Measurements from ENCODE around the gene SPATA3.
"Not testable (repeated sequence)": the region's sequence is repeated elsewhere in the genome, so short reads cannot be mapped to it uniquely, and the experiment has no call there.

The SPATA3 gene

DNA sequence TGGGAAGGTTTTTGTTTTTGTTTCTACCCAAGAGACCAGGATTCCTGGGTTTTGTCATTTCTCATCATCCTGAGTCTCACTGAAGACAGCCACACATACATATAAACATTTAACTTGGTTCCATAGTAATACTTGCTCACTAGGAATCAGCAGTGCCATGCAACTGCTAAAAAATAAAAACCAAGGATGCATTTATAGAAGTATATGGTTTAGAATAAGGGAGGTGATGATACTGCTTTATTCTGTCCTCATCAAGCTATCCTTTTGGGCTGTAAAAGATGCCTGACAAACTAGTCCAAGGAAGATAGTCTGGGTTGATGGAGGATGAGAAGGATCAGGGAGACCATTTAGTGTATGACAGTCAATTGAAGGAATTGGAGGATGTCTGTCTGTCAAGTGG, 740 bp downstream of the SPATA3 start:
- no peak for DNase-seq (ENCODE audit: low read depth in 2 of 2)

GRCh38 chr2:230998882-230999281, 3.0 kb downstream of the SPATA3 start:
- no peak for DNase-seq (ENCODE audit: low read depth in 2 of 2)

DNA sequence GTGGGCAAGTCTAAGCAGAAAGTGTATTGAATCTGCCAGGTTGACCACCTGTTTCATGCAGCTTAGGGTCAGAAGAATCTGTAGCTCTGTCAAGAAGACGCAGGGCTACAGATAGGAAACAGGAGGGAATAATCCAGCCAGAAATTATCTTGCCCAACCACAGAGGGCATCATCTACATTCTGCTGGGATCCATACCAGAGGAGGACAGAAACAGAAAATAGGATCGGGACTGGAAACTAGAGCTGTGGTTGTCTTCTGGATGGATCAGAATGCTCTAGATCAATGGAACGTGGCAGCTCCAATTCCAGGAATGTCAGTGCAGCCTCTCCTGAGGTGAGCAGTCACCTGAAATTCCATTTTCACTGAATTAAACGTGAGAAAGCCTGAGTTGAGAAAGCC, 3.6 kb downstream of the SPATA3 start:
- DNase-seq (ENCODE audit: low read depth in 2 of 2) = no peak

DNA sequence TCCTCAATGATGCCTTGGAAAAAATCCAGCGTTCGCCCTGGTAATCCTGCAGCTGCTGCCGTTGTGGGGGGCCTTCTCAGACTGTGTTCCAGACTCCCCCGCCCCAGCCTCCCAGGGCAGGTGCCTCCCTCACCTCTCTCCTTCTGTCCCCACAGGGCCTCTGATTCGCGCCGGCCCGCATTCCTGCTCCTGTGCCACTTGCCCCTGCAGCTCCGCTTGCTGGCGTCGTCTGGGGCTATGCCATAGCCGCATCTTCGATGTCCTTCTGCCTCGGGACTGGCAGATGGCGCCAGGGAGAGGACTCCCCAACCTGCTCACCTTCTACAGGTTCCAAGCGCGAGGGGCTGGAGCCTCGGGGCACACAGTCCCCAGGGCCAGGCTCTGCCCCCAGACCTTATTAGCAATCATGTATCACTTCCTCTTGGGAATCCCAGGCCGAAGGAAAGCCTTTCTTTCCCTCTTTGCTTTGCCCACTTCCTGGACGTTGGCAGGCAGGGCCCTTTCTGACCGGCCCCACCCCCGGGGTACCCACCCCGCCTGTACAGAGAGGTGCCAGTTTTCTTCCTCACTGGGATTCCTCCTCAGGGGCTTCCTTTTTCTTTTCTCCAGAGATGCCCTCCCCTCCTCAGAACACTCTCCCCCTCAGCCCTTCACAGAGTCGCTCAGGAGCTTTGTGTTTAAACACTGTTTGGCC, 4.4 kb downstream of the SPATA3 start:
- DNase-seq (ENCODE audit: low read depth in 2 of 2) = no peak

GRCh38 chr2:231001036-231001435, 5.1 kb downstream of the SPATA3 start:
- no peak for DNase-seq (ENCODE audit: low read depth in 2 of 2)

GRCh38 chr2:231001921-231002320, 6.0 kb downstream of the SPATA3 start:
- no peak for DNase-seq (ENCODE audit: low read depth in 2 of 2)

DNA sequence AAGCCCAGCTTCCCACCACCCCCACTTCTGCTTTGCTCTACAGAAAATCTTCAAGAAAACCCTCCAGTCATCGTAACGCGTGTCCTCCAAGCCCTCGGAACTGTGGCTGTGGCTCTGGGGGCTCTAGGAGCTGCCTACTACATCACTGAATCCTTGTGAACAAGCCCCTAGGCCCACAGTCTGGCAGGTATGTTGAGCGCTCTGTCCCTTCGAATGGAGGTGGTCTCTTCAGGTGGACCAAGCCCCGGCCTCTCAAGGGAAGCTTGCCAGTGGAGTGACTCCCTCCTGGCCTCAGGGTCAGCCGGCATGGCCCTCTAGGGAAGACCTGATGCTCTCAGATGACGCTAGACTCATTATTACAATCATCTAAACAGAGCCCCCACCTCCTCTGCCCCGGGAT, 6.7 kb downstream of the SPATA3 start:
- no peak for DNase-seq (ENCODE audit: low read depth in 2 of 2)

- DNase-seq (ENCODE audit: low read depth in 2 of 2) = no peak
These were observed 7.3 kb downstream of the SPATA3 start for GRCh38 chr2:231003186-231003585.

DNA sequence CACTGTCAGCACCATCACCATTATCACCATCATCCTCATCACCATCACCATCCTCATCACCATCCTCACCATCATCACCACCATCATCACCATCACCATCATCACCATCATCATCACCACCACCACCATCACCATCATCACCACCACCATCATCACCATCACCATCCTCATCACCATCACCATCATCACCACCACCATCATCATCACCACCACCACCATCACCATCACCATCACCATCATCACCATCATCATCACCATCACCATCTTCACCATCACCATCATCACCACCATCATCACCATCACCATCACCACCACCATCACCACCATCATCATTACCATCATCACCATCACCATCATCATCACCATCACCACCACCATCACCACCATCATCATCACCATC, 9.0 kb downstream of the SPATA3 start:
- not testable (repeated sequence) for DNase-seq (ENCODE audit: low read depth in 2 of 2)

DNA sequence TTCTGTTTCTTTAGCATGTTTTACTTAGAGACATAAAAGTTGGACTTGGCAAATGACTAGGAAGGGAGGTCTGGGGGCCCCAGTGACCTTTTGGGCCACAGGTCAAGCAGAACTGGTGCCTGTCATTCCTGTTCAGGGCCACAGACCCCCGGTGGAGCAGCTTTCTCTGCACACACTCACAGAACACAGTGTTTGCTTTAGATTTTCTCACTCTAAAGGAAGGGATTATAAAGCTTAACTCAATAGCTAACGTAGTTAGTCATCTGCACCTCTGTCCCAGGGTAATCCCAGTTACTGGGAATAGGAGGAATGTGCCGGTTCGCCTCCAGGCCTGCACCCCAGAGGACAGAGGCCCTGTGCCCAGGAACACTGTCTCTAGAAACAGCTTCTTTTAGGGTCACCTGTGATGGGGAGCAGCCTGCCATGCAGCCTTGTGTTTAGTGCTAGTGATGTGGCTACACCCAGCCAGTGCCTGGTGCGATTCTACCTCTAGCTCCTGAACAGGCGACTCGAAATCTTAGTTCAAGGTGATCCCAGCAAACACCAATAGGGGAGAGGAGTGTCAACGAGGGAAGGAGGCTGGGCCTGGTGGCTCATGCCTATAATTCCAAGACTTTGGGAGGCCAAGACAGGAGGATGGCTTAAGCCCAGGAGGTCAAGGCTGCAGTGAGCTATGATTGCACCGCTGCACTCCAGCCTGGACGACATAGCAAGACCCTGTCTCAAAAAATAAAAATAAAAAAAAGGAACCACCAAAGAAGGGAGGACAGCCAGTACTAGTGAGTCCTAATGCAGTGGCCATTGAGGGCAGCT, 11.6 kb downstream of the SPATA3 start:
- no peak for DNase-seq (ENCODE audit: low read depth in 2 of 2)

- no peak for DNase-seq (ENCODE audit: low read depth in 2 of 2)
These were observed 12.2 kb downstream of the SPATA3 start for GRCh38 chr2:231008131-231008530.

- DNase-seq (ENCODE audit: low read depth in 2 of 2) = no peak
These were observed 13.5 kb downstream of the SPATA3 start for GRCh38 chr2:231009236-231009919.

DNA sequence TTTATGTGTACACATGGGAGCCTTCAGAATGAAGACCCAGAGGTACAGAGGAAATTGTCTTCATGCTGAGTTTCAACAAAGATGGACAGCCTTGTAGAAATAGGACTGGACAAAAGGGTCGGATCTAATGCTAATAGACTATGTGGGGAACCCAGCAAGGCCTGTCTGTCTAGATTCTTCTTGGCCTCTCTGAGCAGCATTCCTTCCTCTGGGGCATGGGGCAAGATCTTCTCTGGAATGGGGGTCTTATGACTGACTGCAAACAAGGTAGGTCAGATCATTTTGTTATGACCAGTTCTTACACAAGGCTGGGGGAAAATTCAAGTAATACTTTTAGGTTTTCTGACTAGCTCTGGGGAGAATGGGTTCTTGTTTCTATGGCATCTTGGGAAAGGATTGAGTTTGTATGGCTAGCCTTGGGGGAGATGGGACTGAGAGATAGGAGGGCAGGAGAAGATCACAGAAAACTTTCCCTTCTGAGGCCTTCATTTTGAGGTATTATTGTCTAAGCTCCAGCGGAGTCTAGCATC, 14.3 kb downstream of the SPATA3 start:
- DNase-seq (ENCODE audit: low read depth in 2 of 2) = no peak

DNA sequence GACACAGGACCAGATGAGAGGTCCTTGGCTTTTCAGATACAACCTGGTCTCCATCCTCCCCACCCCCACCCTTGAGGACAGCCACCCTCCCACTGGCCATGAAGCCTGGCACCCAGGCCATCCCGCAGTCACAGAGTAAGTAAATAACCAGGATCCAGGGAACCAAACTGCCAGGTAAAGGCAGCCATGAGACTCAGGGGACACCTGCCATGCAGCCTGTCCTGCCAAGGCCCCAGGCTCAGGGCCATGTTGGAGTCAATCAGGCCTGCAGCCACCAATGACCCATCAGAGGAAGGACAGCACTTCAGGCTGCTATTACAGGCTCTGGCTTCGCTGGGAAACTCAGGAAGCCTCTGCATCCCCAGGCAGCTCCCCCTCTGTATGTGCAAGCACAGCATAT, 15.6 kb downstream of the SPATA3 start:
- no peak for DNase-seq (ENCODE audit: low read depth in 2 of 2)

GRCh38 chr2:231012463-231012862, 16.5 kb downstream of the SPATA3 start:
- no peak for DNase-seq (ENCODE audit: low read depth in 2 of 2)

DNA sequence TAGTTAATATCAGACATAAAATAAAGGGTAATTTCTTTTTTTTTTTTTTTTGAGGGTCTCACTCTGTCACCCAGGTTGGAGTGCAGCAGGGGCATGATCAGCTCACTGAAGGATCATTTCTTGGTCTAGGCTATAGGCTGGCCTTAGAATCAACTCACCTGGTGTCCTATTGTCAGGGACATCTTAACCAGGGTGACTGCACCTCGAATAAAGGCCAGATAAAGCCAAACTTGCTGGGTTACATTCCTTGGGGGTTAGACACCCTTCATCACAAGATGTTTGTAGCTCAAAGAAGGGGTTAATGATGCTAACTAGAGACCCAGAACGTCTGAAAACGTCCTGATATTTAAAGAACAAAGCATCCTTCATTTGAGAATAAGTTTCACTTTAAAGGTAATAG, 17.9 kb downstream of the SPATA3 start:
- no peak for DNase-seq (ENCODE audit: low read depth in 2 of 2)

GRCh38 chr2:231015478-231015877, 19.6 kb downstream of the SPATA3 start:
- no peak for DNase-seq (ENCODE audit: low read depth in 2 of 2)

DNA sequence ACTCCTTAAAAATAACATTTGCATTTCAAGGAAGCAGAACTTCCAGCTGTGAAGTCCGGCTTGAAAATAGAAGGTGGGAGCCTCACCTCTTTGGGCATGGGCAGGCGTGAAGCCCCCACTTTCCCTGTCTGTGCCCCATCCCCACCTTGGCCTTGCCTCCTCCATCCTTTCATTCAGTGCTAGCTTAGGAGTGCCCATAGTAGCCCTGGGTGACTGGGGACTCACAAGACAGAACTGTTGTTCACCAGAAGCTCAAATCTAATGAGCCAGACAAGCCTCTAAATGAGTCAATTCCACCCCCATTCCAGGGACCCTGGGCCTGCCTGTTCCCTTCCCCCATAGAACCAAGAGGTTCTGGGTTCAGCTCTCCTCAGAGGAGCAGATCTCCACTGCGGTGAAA, 20.0 kb downstream of the SPATA3 start:
- no peak for DNase-seq (ENCODE audit: low read depth in 2 of 2)

DNA sequence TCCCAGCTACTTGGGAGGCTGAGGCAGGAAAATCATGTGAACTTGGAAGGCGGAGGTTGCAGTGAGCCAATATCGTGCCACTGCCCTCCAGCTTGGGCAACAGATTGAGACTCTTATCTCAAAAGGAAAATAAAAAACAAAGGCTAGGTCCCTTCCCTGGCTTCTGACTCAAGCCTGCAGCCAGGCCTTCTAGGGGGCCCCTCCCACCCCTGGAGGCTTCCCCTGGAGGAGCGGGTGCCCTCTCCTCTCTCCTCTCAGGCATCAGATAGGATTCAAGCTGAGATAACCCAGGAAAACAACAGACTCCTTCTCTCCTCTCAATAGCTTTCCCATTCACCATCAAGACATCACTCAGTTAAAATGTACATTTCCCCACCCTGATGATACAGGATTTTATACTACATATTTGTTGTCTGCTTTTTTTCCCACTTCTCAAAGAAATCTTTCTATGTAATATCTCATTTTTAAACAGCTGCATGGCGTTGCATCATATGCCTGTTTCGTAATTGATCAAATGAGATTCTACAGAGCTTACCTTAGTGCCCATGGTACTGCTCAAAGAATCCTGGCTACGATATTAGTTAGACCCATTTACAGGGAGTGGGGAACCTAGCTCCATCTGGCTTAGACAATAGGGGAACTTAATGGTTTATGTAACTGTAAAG, 20.8 kb downstream of the SPATA3 start:
- no peak for DNase-seq (ENCODE audit: low read depth in 2 of 2)

- no peak for DNase-seq (ENCODE audit: low read depth in 2 of 2)
These were observed 21.3 kb downstream of the SPATA3 start for GRCh38 chr2:231017231-231017598.

DNA sequence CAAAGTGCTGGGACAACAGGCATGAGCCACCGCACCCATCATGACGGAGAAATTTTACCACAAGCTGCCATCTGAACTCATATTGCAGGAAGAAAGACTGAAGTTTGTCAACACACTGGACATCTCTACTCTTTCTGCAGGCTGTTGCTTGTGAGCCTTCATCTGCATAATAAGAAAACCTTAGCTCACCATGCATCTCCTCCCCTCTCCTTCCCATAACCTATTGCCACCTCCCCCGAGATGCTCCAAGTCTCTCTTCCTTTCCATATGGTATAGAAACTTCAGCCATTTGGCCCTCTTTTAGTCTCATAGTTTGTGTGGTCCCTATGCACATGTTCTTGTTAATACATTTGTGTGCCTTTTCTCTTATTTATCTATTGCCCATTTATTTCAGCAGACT, 22.3 kb downstream of the SPATA3 start:
- DNase-seq (ENCODE audit: low read depth in 2 of 2) = no peak

GRCh38 chr2:231025059-231025458, 29.1 kb downstream of the SPATA3 start:
- DNase-seq (ENCODE audit: low read depth in 2 of 2) = not testable (repeated sequence)
